AG04449 (cell line): ENCODE data around the gene CHI3L1.

ENCODE experiments used
- CTCF ChIA-PET: fragments of 350-600 bp; formaldehyde crosslinking; extraction: SDS; loops from one replicate; lab custom pipeline; 2021; ENCODE audit warnings: antibody characterized with exemption; lab: Yijun Ruan, JAX
- POLR2A ChIA-PET: fragments of 400-600, 350-600 bp; formaldehyde crosslinking; extraction: SDS; loops from one replicate; lab custom pipeline; 2020; ENCODE audit warnings: antibody characterized with exemption, inconsistent platforms; lab: Yijun Ruan, JAX
- DNase-seq: peaks from one replicate; pipeline ENCODE4 v3.0.0-alpha.2; 2010; ENCODE audit warnings: low read depth, low spot score
- H3K4me3 ChIP-seq: 2 replicates; pipeline ENCODE4 v1.5.1; 2011; ENCODE audit warnings: low read depth, mild to moderate bottlenecking, control low read depth, low read length
- CTCF ChIP-seq: IDR thresholded peaks from one replicate; pipeline ENCODE4 v1.5.1; 2011; ENCODE audit warnings: mild to moderate bottlenecking, moderate library complexity, low read length, control low read depth, inconsistent platforms; ENCODE audit not compliant: insufficient read depth; ENCODE audit errors: missing control alignments

The CHI3L1 gene

GRCh38 chr1:203202431-203203245 lies 16.1 kb upstream of the CHI3L1 start:
- TF ChIP-seq CTCF = no peak
- no peak for DNase-seq
- POLR2A ChIA-PET = no interaction called here
- CTCF ChIA-PET = interaction anchor here (0.7 to 8.2 kb wide), 10 partner anchors 9 to 163 kb away, joined by 3 to 62 read pairs (median 4); partner anchors contain the start of gene ADORA1
- H3K4me3 ChIP-seq = no peak overlapping the region

- no peak for TF ChIP-seq CTCF
- no peak overlapping the region for H3K4me3 ChIP-seq
- ChIA-PET POLR2A (no interaction called here), CTCF (interaction anchor here (1.0 to 8.2 kb wide), 7 partner anchors 10 to 162 kb away, joined by 4 to 62 read pairs (median 10); partner anchors contain the start of gene ADORA1)
- DNase-seq = no peak
Measured at GRCh38 chr1:203201516-203202205, 15.2 kb upstream of the CHI3L1 start.

GRCh38 chr1:203200916-203201315 lies 14.4 kb upstream of the CHI3L1 start:
- ChIA-PET POLR2A (no interaction called here), CTCF (interaction anchor here (1.2 to 8.2 kb wide), 7 partner anchors 16 to 161 kb away, joined by 3 to 62 read pairs (median 11); partner anchors contain the start of gene MYBPH)
- H3K4me3 ChIP-seq = no peak overlapping the region
- no peak for DNase-seq
- TF ChIP-seq CTCF = no peak

DNA sequence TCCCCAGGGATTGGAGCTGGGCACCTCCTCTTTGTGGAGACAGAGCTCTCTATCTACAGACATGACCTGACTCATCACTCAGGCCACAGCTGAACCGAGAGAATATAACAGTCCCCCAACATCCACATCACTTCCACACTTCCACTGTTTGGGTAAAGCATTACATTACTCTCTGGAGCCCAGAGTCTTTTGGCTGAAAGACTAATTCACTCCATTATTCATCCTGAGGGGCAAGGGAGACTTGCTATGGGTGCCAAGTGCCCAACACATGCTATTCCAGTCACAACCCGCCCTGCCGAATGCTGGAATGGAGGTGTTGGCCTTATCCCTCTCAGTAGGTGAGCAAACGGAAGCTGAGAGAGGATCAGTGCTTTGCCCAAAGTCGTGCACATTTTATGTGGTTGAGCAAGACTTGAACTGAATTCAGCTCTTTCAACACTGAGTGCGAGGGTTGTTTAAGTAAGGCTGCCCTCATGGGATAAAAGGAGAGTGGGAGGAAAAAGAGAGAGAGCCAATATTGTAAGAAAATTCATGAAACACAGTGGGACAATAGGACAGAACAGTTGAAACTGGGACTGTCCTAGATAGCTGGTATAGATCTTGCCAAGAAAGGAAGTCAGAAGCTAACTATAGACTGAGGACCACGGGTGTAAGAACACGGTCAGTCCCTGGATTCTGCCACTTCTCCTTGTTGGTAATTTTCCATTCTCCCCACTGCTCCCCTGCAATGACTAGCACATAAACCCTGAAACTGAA lies 13.5 kb upstream of the CHI3L1 start:
- DNase-seq = no peak
- TF ChIP-seq CTCF = no peak
- no peak overlapping the region for H3K4me3 ChIP-seq
- CTCF ChIA-PET = interaction anchor here (1.2 to 8.2 kb wide), 8 partner anchors 10 to 160 kb away, joined by 3 to 62 read pairs (median 8); partner anchors contain the start of gene MYBPH
- POLR2A ChIA-PET = no interaction called here

GRCh38 chr1:203199481-203199815 lies 12.9 kb upstream of the CHI3L1 start:
- H3K4me3 ChIP-seq = no peak overlapping the region
- CTCF ChIA-PET = interaction anchor here (1.3 to 8.2 kb wide), 7 partner anchors 10 to 160 kb away, joined by 4 to 62 read pairs (median 11); partner anchors contain the start of gene MYBPH
- TF ChIP-seq CTCF = no peak
- no peak for DNase-seq
- POLR2A ChIA-PET = no interaction called here

DNA sequence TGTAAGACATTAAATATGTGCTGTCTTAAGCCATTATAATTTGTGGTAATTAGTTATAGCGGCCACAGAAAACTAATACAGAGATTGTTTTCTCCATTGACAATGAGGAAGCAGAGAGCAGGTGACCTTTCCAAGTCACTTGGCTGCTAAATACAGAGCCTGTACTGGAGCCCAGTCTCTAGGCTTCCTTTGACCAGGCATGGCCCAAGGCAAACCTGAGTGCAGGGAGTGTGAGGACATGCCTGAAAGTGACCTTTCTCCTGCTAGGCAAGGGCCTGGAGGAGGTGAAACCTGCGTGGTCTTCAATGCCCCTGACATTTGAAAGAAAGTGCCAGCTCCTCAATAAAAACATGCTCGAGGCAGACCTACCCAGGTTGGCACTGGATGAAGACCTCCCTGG lies 12.5 kb upstream of the CHI3L1 start:
- POLR2A ChIA-PET = no interaction called here
- CTCF ChIA-PET = interaction anchor here (1.7 to 8.2 kb wide), 5 partner anchors 18 to 159 kb away, joined by 4 to 62 read pairs (median 26); partner anchors contain the start of gene MYBPH

More for the DNA sequence above, 12.5 kb upstream of the CHI3L1 start:
- TF ChIP-seq CTCF = no peak
- H3K4me3 ChIP-seq = no peak overlapping the region
- no peak for DNase-seq
